Stimulated activated CD4-positive, alpha-beta T cell treated with anti-CD3 and anti-CD28 coated beads, Interleukin-4, amount 100 ng/mL, for 4 hours (primary cell): ENCODE data around the gene SNRPB2.

ENCODE experiments used
- DNase-seq, 2 experiments: peaks; one replicate each; pipeline ENCODE4 v3.0.0-alpha.2; 2020

The SNRPB2 gene

GRCh38 chr20:16729565-16730460 lies at the start of gene SNRPB2:
Gene SNRPB2 (plus strand): TSS chr20:16730026. CDS start chr20:16731703, 1,677 bp downstream.
- peak; percentile 82 to 91 for DNase-seq

- DNase-seq: no peak
These were observed 45.4 kb upstream of the SNRPB2 start for GRCh38 chr20:16684416-16684815.

GRCh38 chr20:16689906-16690305 lies 39.9 kb upstream of the SNRPB2 start:
- DNase-seq: no peak

DNA sequence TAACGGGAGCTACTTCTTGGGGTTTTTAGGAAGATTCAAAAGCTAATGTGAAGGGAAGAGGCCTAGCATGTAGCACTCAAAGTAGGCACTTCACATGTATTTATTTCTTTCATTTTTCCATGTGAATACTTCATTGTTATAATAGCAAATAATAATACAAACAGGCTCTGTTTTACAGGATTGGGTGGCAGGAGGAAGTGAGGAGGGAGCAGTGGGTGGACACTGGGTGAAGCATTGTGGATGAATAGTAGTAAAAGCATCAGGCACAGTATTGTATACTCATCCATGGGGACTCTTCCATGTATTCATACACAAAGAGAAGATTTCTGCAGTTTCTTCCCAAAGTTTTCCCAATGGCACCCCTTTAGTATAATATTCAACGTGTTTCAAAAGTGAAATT lies 38.4 kb upstream of the SNRPB2 start:
- no peak for DNase-seq

- DNase-seq: no peak
These were observed 37.8 kb upstream of the SNRPB2 start for GRCh38 chr20:16692009-16692408.

DNA sequence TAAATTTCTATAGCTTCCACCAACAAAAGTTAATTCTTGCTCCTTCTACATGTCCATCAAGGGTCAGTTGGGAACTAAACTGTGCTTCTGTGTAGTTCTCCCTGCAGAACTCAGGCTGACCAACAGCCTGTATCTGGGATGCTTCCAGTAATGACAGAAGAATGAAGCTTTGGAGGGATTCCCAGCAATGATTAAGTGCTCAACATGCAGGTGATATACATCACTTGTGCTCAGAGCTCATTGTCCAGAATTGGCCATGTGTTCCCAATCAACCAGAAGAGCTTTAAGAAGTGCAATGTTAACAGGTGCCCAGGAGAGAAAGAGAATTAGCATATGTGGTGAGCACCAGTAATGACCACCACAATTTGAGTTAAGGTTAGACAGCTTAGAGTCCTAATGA lies 37.4 kb upstream of the SNRPB2 start:
- DNase-seq: no peak

GRCh38 chr20:16693278-16693677 lies 36.5 kb upstream of the SNRPB2 start:
- no peak for DNase-seq

- no peak for DNase-seq
These were observed 35.7 kb upstream of the SNRPB2 start for GRCh38 chr20:16694161-16694560.

- no peak for DNase-seq
These were observed 34.2 kb upstream of the SNRPB2 start for GRCh38 chr20:16695628-16696027.

DNA sequence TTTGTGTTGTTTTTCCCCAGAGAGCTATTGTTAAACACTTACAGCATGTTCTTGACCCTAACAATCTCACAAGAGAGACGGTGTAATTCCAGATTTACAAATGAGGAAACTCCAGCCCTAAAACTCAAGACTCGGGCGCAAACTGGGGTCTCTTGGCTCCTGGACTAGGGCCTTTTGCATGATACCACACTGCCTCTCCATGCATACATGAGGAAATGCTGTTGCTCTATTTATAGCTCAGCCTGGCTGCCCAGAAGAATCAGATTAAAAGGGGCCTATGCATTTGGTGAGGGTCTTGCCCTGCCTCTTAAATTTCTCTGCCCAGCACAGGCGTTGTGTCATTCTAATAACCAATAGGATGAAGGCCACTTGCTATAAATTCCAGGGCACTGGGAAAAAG lies 30.5 kb upstream of the SNRPB2 start:
- no peak for DNase-seq

DNA sequence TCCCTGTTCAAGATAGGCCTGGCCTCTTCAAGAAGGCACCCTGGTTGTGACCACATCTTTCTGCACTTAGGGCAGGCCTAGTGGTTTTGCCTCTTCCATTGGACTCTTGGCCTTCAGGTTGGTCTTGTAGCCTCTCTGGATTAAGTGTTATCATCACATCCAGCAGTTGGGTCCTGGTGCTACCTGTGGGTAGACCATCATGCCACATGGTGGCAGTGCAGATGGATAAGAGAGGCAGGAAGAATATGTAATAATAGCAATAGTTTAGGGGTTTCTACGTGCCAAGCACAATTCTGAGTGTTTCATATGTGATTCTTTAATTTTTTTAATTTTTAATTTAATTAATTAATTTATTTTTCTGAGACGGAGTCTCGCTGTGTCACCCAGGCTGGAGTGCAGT lies 28.5 kb upstream of the SNRPB2 start:
- DNase-seq: no peak

- no peak for DNase-seq
These were observed 26.3 kb upstream of the SNRPB2 start for GRCh38 chr20:16703570-16703969.

DNA sequence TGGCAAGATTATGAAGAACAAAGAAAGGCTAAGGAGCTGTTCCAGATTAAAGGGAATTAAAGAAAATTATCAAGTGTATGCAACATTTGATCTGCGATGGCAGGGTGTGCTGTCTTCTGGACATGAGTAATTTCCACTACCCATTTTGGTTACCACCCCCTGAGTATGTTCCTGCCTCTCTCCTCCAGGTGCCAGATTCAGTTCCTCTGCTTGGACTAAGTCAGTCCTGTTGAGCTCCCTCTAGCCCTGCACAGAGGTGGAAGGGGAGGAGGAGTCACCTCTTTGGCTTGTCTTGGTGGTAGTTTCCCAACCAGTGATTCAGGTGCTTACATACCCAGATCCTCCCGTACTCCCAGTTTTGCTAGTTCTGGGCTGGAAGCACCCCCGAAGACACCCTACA lies 22.2 kb upstream of the SNRPB2 start:
- no peak for DNase-seq

DNA sequence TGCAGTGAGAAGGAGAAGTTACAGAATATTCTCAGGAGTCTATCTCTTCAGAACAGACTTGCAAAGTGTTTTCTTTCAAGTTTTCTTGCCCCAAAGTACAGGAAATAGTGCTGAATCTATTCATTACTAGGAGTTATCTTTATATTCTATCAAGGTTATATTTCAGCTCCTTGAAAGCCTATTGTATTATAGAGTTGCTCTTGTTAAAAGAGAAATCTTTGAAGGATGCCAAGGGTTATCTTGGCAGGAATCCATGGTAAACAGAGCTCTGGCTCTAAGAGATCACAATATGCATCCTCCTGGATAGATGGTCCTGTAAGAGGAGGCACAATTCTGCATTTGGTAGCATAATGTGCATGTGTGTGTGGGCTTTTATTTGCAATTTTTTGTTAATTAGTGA lies 21.2 kb upstream of the SNRPB2 start:
- no peak for DNase-seq

DNA sequence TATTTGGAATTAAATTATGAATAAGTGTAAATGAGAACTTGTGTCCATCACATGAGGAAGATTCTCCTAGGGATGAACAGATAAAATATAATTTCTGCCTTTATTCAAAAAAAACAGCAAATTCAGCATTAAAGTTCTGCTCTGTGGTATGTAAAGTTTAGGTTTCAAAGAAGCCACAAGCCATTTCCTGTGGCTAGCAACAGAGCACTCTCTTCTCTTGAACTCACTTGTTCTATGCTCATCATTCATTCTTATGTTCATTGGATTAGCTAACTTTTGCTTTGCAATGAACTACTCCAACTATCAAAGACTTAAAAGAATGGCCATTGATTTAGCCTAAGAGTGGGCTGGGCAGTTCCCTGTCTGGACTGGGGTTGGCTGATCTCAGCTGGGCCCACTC lies 20.8 kb upstream of the SNRPB2 start:
- DNase-seq: no peak

GRCh38 chr20:16710781-16711180 lies 19.0 kb upstream of the SNRPB2 start:
- no peak for DNase-seq

GRCh38 chr20:16711661-16712258 lies 18.1 kb upstream of the SNRPB2 start:
- DNase-seq: no peak

DNA sequence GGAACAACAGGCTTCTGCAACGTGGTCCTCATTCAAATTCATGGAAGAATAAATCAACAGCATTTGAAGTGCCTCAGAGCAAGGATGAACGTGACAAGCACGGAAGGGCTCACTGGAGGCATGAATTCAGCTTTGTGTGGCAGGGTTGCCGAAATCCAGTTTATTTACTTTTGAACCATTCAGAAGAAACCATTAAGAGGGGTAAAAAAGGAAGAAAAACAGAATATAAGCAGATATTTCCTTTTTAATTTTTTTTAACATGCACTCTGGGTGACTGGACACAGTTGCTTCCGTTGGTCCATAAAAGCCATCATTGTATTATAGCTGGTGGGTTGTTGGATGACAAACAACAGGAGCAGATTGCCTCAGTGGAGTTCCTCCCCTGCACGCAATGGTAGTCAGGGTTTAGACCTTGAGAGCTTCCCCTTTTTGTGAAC lies 17.3 kb upstream of the SNRPB2 start:
- no peak for DNase-seq

- no peak for DNase-seq
These were observed 16.8 kb upstream of the SNRPB2 start for GRCh38 chr20:16713066-16713465.

DNA sequence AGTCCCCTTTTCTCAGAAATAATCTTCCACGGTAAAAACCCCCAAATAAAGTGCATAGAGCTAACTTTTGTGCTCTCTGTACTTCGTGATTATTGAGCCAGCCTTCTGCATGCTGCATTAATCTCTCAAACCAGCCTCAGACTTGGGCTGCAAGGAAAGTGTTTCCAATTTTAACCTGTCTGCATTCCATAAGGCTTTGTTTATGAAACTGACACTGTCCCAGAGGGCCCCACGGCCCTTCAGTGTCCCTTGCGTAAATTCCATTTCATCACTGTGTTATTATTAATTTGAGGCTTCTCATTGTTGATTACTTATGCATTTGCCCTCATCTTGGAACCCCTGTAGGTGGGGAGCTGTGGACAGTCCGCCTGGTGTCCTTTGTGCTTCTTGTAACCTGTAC lies 15.6 kb upstream of the SNRPB2 start:
- no peak for DNase-seq

- DNase-seq: no peak
These were observed 15.1 kb upstream of the SNRPB2 start for GRCh38 chr20:16714751-16715150.

- DNase-seq: no peak
These were observed 10.4 kb upstream of the SNRPB2 start for GRCh38 chr20:16719421-16719820.

DNA sequence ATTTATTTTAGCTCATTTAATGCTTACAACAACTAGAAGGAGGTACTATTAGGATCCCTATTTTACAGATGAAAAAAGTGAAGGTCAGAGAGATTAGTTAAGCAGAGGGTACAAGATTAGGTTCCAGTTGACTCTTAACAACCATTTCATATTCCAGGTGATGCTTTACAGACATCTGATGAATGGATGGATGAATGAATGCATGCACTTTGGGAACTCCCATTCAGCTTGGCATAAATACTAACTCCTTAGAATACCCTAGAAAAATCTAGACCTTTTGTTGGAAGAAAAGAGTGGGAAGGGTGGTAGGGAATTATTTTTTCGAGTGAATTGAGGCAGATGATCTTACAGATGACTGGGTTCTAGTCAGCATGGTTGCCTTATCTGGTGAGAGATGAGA lies 746 bp upstream of the SNRPB2 start:
- no peak for DNase-seq

GRCh38 chr20:16732506-16733152 lies 2.8 kb downstream of the SNRPB2 start:
- DNase-seq: no peak
